AG04450 (cell line): Measurements from ENCODE around the gene EXT2. TPM values are rescaled to one million over a fixed set of nuclear protein-coding genes. Genes with fewer than 3 reads are reported as not detected.

ENCODE experiments used
- CTCF ChIA-PET: fragments of 300-600, 350-600 bp; formaldehyde crosslinking; extraction: SDS; loops from one replicate; lab custom pipeline; 2022; ENCODE audit warnings: antibody characterized with exemption, inconsistent platforms; lab: Charles Lee
- POLR2A ChIA-PET: fragments of 350-600 bp; formaldehyde crosslinking; extraction: SDS; loops from one replicate; lab custom pipeline; 2021; ENCODE audit warnings: antibody characterized with exemption, inconsistent platforms; lab: Yijun Ruan, JAX
- DNase-seq: peaks from one replicate; pipeline ENCODE4 v3.0.0-alpha.2; 2011; ENCODE audit warnings: low read depth, low spot score
- H3K27ac ChIP-seq: one replicate; pipeline ENCODE4 v1.5.1; 2012; ENCODE audit warnings: low read depth, low read length, control low read depth
- H3K27me3 ChIP-seq: one replicate; pipeline ENCODE4 v1.6.0; 2012; ENCODE audit warnings: low read length; ENCODE audit not compliant: control insufficient read depth, insufficient read depth
- H3K4me3 ChIP-seq: 2 replicates; pipeline ENCODE4 v1.5.1; 2011; ENCODE audit warnings: mild to moderate bottlenecking, low read depth, low read length, control low read depth
- H3K9me3 ChIP-seq: 2 replicates; pipeline ENCODE4 v1.5.1; 2012; ENCODE audit warnings: low read length; ENCODE audit not compliant: control insufficient read depth, insufficient read depth
- CTCF ChIP-seq: IDR thresholded peaks from 2 replicates; pipeline ENCODE4 v1.5.1; 2011; ENCODE audit warnings: low read depth, low read length, control low read depth, inconsistent platforms
- polyA plus RNA-seq: library from polyadenylated mRNA; depleted of rRNA; stranded (reverse); fragments of >200 nt; gene quantifications from 2 replicates; pipeline ENCODE4 v1.2.3, GENCODE V29; 2011

Gene EXT2
- polyA plus RNA-seq, 1 experiment = 138 TPM

GRCh38 chr11:44088871-44089270, 6.6 kb upstream of the EXT2 start:
- TF ChIP-seq CTCF = no peak
- ChIA-PET CTCF (no interaction called here), POLR2A (no interaction called here)
- H3K4me3 ChIP-seq = no peak overlapping the region
- H3K9me3 ChIP-seq = no peaks in the 10 kb centered on the region; the same call in 1 of the 2 replicates
- no peak for DNase-seq
- no peak overlapping the region for H3K27ac ChIP-seq
- H3K27me3 ChIP-seq = peaks cover 10% of the 10 kb centered on the region

- Histone ChIP-seq H3K4me3 (no peak overlapping the region), H3K27me3 (peaks cover 10% of the 10 kb centered on the region), H3K9me3 (no peaks in the 10 kb centered on the region), H3K27ac (no peak overlapping the region)
- CTCF ChIA-PET = interaction anchor here (0.6 to 1.3 kb wide), 4 partner anchors 9 to 449 kb away, joined by 3 to 5 read pairs (median 4); no protein-coding TSS in a partner anchor
- TF ChIP-seq CTCF = no peak
- POLR2A ChIA-PET = no interaction called here
- DNase-seq = no peak
Observed at GRCh38 chr11:44090539-44090938, 4.9 kb upstream of the EXT2 start.

- peak; percentile 86 for TF ChIP-seq CTCF
- POLR2A ChIA-PET = no interaction called here
- Histone ChIP-seq H3K27me3 (peaks cover 8% of the 10 kb centered on the region), H3K9me3 (no peaks in the 10 kb centered on the region; the same call in 1 of the 2 replicates), H3K4me3 (no peak overlapping the region), H3K27ac (no peak overlapping the region)
- peak; percentile 63 for DNase-seq
- CTCF ChIA-PET = interaction anchor here (0.6 to 3.8 kb wide), 44 partner anchors 10 to 1259 kb away, joined by 3 to 112 read pairs (median 4); partner anchors contain the start of gene ACCS
Observed at GRCh38 chr11:44094260-44094868, 1.1 kb upstream of the EXT2 start.

GRCh38 chr11:44096360-44097185, 1.1 kb downstream of the EXT2 start:
- no peak for TF ChIP-seq CTCF
- Histone ChIP-seq H3K4me3 (peak overlapping the region; percentile 82), H3K9me3 (no peaks in the 10 kb centered on the region; the same call in 1 of the 2 replicates), H3K27me3 (peaks cover 5% of the 10 kb centered on the region), H3K27ac (no peak overlapping the region)
- ChIA-PET CTCF (interaction anchor here (0.6 to 1.0 kb wide), 2 partner anchors 14 to 31 kb away, joined by 3 to 4 read pairs; no protein-coding TSS in a partner anchor), POLR2A (no interaction called here)
- no peak for DNase-seq
